ENCODE results near the gene ARHGAP21. TPM values are rescaled to one million over a fixed set of nuclear protein-coding genes. Genes with fewer than 3 reads are reported as not detected.
"Not testable (repeated sequence)": the region's sequence is repeated elsewhere in the genome, so short reads cannot be mapped to it uniquely, and the experiment has no call there.

ARHGAP21 gene
- total and polyA plus RNA-seq, 9 of the 15 experiments (the other 6 are each of a cell fraction or from before 2014, with no cell fraction given): 13.6 to 145 (median 60.8) TPM

- H3K9ac ChIP-seq (ENCODE audit: insufficient read depth in 1 of 2, low read depth in 2 of 2, low read length in 2 of 2); H3K4me3 ChIP-seq; H3K4me2 ChIP-seq (ENCODE audit: insufficient read depth, low read length); H4K20me1 ChIP-seq (replicated peaks; ENCODE audit: control insufficient read depth, insufficient read depth, low read length); FAIRE-seq; H3K9me1 ChIP-seq (ENCODE audit: control insufficient read depth, insufficient read depth, low read length); POLR2A ChIA-PET; H3K9me3 ChIP-seq (replicated peaks; ENCODE audit: control insufficient read depth, insufficient read depth, low read depth, low read length); H3K4me1 ChIP-seq (replicated peaks in 1 of 2; ENCODE audit: control insufficient read depth in 2 of 2, insufficient read depth in 2 of 2, low read length in 2 of 2); H2AFZ ChIP-seq (ENCODE audit: low read depth, low read length); H3K36me3 ChIP-seq (ENCODE audit: control insufficient read depth, insufficient read depth, low read length); in situ Hi-C loops (cut with MboI); CTCF ChIA-PET (ENCODE audit: low intra/inter-chr PET ratio); H3K79me2 ChIP-seq (ENCODE audit: control insufficient read depth, insufficient read depth, low read length); intact Hi-C loops (cut with micrococcal nuclease); DNase-seq (ENCODE audit: extremely low read depth in 1 of 4, low spot score in 3 of 4); H3K27ac ChIP-seq (ENCODE audit: extremely low read depth, low read depth, low read length); ATAC-seq; BruUV-seq (replicated peaks); H3K27me3 ChIP-seq (ENCODE audit: control insufficient read depth in 2 of 2, insufficient read depth in 2 of 2, low read length in 2 of 2): not testable (repeated sequence)
- WGBS (ENCODE audit: insufficient coverage, low coverage, missing lambda C conversion rate): 0% methylated on average over 1 of the region's 1 CpG
- TF ChIP-seq TRIM28 (IDR thresholded peaks at IDR 0.05) (0 out of 2 replicates have a peak, but pooled peaks have one; percentile 31), ZFP36 (IDR thresholded peaks at IDR 0.05; ENCODE audit: low read depth, low read length, partially characterized antibody) (peak; percentile 49)
Measured at GRCh38 chr10:24764991-24765390, 41.3 kb upstream of the ARHGAP21 start.

DNA sequence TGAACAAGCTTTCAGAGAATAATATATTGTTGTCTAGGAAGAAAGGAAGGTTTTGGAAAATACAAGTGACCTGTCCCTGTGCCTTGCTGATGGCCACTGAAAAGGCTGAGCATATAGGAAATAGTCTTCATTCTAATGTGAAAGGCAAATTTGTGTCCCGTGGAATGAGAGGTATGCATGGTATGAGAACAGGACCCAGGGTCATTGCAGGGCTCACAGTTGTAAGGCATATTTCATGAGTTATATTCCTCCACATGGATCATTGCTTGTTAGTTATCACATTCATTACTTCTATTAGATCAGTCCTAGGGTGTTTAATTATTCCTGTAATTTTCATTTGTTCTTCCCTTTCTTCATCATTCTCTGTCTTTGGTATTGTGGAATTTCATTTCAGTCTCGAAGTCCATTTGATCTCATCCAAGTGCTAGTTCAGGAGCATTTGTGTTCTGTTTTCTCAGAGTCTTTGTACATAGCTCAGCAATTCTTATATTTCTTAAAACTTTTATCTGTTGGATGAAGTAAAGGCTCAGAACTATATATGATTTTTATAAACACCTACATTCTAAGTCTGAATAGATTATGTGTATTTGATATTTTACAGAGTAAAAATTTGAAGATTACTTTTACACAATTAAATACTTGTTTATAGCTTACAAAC is 39.4 kb upstream of the ARHGAP21 start:
- H3K27ac ChIP-seq (ENCODE audit: extremely low read depth, low read depth, low read length): no peak overlapping the region
- H3K4me1 ChIP-seq (replicated peaks in 1 of 2; ENCODE audit: control insufficient read depth in 2 of 2, insufficient read depth in 2 of 2, low read length in 2 of 2): no peaks in the 10 kb centered on the region; a peak in 1 of 5 replicates
- ATAC-seq: no peak
- H4K20me1 ChIP-seq (replicated peaks; ENCODE audit: control insufficient read depth, insufficient read depth, low read length): no peaks in the 10 kb centered on the region
- H3K9me3 ChIP-seq (replicated peaks; ENCODE audit: control insufficient read depth, insufficient read depth, low read depth, low read length): no peaks in the 10 kb centered on the region
- no peak overlapping the region for H3K4me3 ChIP-seq
- no peak overlapping the region for H2AFZ ChIP-seq (ENCODE audit: low read depth, low read length)
- ChIA-PET POLR2A (interaction anchor here (1.0 kb wide), 2 partner anchors 10 to 14 kb away, joined by 3 to 4 read pairs; no protein-coding TSS in a partner anchor), CTCF (ENCODE audit: low intra/inter-chr PET ratio) (no interaction called here)
- H3K9ac ChIP-seq (ENCODE audit: insufficient read depth in 1 of 2, low read depth in 2 of 2, low read length in 2 of 2): no peak overlapping the region
- H3K79me2 ChIP-seq (ENCODE audit: control insufficient read depth, insufficient read depth, low read length): no peaks in the 10 kb centered on the region
- no TSS peak for BruUV-seq (replicated peaks)
- 30% methylated on average over 2 of the region's 2 CpGs for WGBS (ENCODE audit: insufficient coverage, low coverage, missing lambda C conversion rate)
- intact Hi-C loops (cut with micrococcal nuclease): no loop called here
- in situ Hi-C loops (cut with MboI): no loop called here
- H3K36me3 ChIP-seq (ENCODE audit: control insufficient read depth, insufficient read depth, low read length): no peaks in the 10 kb centered on the region
- no peaks in the 10 kb centered on the region for H3K27me3 ChIP-seq (ENCODE audit: control insufficient read depth in 2 of 2, insufficient read depth in 2 of 2, low read length in 2 of 2)
- H3K9me1 ChIP-seq (ENCODE audit: control insufficient read depth, insufficient read depth, low read length): no peaks in the 10 kb centered on the region
- DNase-seq (ENCODE audit: extremely low read depth in 1 of 4, low spot score in 3 of 4): no peak
- FAIRE-seq: no peak
- no peak overlapping the region for H3K4me2 ChIP-seq (ENCODE audit: insufficient read depth, low read length)
- TF ChIP-seq ZBTB9 (CRISPR knock-in tag; IDR thresholded peaks at IDR 0.05): no peak
- no peak for TF ChIP-seq ZSCAN29 (IDR thresholded peaks at IDR 0.05)
- no peak for TF ChIP-seq ZNF644 (tag; IDR thresholded peaks at IDR 0.05; ENCODE audit: low read depth)
- TF ChIP-seq ZBTB1 (CRISPR knock-in tag; IDR thresholded peaks at IDR 0.05; ENCODE audit: borderline replicate concordance, low read depth): no peak
- TF ChIP-seq CTCF (IDR thresholded peaks at IDR 0.05 in 2 of 3, conservative IDR thresholded peaks at IDR 0.05 in 1 of 3; ENCODE audit: insufficient read depth in 2 of 3, low read depth in 1 of 3, low read length in 3 of 3): no peak
- TF ChIP-seq FIP1L1 (IDR thresholded peaks at IDR 0.05; ENCODE audit: low read depth, low read length, poor library complexity, severe bottlenecking): no peak
- TF ChIP-seq, protein P1, sequence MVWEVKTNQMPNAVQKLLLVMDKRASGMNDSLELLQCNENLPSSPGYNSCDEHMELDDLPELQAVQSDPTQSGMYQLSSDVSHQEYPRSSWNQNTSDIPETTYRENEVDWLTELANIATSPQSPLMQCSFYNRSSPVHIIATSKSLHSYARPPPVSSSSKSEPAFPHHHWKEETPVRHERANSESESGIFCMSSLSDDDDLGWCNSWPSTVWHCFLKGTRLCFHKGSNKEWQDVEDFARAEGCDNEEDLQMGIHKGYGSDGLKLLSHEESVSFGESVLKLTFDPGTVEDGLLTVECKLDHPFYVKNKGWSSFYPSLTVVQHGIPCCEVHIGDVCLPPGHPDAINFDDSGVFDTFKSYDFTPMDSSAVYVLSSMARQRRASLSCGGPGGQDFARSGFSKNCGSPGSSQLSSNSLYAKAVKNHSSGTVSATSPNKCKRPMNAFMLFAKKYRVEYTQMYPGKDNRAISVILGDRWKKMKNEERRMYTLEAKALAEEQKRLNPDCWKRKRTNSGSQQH (CRISPR knock-in tag; IDR thresholded peaks at IDR 0.05): no peak
- TF ChIP-seq CEBPG (CRISPR knock-in tag; IDR thresholded peaks at IDR 0.05): no peak
- TF ChIP-seq CEBPG (tag; conservative IDR thresholded peaks at IDR 0.05 in 1 of 2, IDR thresholded peaks at IDR 0.05 in 1 of 2): no peak
